HTR-8/SVneo (cell line): ENCODE data around the gene GREB1.
A peak's percentile ranks its signal among the peaks of the same experiment; 100 is the strongest.

Source experiments
- DNase-seq: peaks from one replicate; pipeline ENCODE4 v3.0.0; 2011; ENCODE audit warnings: low spot score, mixed read lengths; ENCODE audit not compliant: insufficient read length
- FAIRE-seq: peaks from 2 replicates; lab custom pipeline; 2011; peaks lifted over from hg19 to GRCh38; lab: Jason Lieb, UNC

GREB1 gene

DNA sequence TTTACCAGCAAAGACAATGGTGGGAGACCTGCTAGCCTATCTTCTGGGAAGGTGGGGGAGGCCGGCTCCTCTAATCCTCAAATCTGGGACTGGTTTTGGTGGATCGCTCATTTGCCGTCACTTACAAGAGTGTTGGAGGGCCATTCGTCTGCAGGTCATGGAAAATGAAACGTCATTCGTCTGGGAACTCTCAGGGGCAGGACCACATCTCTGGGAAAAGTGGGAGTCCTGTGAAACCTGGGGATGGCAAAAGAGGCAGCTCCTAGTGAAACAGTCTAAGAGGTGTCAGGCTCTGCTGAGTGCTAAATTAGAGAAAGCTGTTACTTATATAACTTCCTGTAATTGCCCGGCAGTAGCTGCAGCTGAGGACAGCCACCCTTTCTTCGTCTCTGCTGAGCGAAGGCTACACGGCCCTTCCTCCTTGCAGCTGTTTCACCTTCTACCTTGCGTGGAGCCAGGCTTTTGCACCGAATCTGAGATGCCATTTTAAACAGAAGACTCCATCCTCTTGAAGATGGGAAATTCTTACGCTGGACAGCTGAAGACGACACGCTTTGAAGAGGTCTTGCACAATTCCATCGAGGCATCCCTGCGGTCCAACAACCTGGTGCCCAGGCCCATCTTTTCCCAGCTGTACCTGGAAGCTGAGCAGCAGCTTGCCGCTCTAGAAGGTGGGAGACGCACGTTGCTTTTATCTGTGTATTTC is 22.4 kb downstream of the GREB1 start:
- DNase-seq (no peak), FAIRE-seq (no peak)

DNA sequence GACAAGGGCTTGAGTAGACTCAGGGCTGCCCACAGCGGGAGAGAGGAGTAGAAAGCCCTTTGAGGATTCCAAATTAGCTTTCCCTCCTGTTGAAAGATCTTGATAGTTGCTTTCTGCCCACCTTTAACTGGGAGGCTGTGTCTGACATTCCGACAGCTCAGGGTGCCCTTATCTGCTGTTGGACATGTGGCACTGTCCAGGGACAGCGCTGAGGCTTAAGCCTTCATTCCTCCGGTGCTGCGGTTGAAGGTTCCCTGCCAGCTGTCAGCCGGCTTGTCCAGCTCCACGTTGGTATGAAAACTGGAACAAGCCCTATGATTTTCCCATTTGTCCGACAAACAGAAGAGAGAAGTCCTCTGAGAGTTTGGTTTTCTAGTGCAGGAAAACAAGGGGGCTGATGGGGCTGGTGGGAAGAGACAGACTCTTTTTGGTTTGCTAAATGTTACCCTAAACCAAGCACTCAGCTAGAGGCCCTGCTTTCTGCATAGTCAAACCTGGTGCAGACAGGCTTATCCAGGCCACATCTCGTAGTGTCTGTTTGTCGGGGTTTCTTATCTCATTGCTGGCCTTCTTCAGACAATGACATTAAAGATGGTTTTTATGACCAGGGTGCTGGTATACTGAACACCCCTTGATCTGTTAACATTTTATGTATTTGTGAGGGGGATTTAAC is 24.5 kb downstream of the GREB1 start:
- FAIRE-seq (no peak), DNase-seq (no peak)

DNA sequence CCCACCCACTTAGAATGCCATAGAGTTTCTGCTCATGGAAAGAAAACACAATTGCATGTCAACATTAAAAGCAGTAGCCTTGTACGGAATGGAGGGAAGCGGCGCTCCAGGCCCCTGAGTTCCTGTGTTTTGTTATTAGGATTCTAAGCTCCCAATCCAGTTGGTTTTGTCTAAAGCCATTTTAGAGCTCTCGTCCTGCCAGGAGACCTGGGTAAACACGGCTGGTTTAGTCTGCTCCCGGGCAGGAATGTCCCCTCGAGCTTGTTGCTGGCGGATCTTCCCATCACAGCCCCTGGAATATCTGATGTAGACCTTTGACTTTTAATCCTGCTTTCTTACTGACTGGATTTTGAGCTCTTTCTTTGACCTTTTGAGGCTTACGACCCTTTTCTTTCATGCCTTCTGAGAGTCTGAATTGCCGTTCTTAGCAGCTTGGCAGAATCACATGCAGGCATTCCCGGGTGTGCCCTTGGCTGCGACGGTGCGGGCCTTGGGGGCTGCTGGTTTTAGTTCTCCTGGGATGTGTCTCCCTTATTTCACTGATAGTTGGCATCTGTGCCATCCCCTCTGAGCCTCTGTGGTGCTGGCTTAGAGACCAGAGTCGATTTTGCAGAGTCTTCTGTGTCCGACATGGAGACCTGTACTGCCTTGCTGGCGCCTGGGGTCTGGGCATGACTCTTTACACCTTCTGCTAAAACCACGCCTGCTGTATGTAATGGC is 25.4 kb downstream of the GREB1 start:
- DNase-seq (no peak), FAIRE-seq (no peak)

DNA sequence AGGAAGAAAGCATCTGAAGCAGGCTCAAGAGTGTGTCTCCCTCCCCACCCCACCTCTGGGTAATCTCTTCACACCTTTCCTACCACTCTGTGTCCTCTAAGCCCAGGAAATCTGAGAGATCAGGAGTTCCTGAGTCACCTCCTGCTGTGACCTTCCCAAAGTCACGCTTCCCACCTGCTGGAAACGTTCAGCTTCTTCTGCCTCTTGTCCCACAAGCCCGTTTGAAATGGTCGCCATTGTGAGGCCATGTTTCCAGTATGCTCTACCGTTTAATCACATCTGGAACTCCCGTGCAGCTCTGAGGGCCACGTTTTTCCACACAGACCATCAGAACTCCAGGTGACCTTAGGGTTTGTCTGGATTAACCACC is 25.9 kb downstream of the GREB1 start:
- DNase-seq (no peak), FAIRE-seq (no peak)

DNA sequence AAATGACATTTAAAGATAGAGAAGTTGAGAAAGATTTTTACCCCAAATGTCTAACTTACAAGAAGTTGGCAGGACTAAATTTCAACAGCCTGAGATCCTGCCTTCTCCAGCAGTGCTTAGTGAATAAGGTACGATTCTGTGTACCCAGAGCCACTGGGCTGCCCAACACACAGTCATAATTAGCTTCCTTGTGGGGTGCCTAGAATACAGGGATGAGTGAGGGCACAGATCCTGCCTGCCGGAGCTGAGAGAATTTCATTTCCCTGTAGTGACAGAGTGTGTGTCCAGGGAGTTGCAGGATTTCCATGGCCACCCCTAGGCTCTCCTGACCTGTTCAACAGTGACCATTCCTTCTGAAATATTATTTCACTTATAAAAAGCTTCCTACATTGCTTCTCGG is 27.0 kb downstream of the GREB1 start:
- DNase-seq, result no peak
- FAIRE-seq, result no peak

DNA sequence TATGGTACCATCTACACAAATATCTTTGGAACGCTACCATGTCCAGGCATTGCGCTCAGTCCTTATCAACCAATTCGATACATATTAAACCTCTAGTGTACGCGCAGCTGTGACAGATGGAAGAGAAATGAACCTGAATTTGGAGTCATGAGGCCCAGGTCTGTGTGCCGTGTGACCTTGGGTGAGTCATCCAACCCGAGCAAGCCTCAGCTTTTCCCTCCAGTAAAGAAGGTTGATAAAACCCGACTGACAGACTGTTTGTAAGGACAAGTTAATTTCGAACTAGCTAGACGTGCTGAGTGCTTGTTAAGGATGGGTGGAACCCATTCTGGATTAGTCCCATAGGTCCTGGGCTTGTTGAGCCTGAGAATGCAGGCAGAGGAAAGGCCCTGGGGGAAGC is 28.2 kb downstream of the GREB1 start:
- FAIRE-seq (no peak), DNase-seq (no peak)

DNA sequence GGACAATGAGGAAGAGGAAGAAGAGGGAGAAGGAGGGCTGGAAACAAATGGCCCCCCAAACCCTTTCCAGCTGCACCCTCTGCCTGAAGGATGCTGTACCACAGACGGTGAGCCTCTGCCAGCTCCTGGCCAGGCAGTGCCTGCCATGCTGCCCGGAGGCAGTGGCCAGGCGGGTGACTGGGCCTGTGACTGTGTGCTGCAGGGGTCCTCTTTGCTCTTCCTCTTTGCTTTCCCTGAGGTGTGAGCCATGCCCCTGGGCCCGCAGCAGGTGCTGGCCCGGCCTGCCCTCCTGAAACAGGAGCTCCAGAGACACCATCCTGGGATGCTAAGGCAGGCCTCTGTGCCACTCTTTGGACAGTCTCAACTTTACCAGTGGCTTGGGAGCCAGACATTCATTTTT is 28.6 kb downstream of the GREB1 start:
- no peak for FAIRE-seq

DNA sequence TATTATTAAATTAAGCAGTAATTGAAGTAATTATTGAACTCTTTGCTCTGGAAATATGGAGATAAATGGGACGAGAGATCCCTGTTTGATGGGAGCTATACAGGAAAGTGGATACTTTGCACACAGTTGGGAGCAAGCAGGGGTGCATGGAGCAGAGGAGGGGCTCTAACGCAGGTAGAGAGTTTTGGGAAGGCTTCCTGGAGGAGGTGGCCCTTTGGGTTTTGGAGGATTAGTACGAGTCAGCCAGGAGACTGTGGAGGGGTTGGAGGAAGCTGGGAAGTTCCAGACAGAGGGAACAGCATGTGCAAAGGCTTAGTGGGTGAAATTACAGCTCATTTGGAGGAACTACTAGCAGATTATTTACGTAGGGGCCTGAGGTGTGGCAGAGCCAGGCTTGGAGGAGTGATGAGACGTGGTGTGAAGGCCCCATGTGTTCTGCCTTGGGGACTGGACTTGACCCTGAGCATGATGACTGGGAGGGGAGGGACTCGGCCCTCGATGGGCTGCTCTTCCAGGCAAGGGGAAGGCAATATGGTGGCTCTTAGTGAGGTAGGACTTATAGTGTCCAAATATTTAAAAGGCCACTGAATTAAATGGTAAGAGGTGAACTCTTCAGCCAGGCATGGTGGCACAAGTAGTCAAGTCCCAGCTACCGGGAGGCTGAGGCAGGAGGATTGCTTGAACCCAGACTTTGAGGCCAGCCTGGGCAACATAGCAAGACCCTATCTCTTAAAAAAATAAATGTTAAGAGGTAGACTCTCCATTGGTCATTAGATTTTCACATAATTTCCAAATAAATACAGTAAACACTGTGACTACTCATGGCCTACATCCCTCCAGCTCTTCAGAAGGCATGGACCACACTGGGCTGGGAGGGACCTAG is 30.2 kb downstream of the GREB1 start:
- FAIRE-seq, result no peak

More for the DNA sequence above, 28.6 kb downstream of the GREB1 start:
- DNase-seq, result no peak

DNA sequence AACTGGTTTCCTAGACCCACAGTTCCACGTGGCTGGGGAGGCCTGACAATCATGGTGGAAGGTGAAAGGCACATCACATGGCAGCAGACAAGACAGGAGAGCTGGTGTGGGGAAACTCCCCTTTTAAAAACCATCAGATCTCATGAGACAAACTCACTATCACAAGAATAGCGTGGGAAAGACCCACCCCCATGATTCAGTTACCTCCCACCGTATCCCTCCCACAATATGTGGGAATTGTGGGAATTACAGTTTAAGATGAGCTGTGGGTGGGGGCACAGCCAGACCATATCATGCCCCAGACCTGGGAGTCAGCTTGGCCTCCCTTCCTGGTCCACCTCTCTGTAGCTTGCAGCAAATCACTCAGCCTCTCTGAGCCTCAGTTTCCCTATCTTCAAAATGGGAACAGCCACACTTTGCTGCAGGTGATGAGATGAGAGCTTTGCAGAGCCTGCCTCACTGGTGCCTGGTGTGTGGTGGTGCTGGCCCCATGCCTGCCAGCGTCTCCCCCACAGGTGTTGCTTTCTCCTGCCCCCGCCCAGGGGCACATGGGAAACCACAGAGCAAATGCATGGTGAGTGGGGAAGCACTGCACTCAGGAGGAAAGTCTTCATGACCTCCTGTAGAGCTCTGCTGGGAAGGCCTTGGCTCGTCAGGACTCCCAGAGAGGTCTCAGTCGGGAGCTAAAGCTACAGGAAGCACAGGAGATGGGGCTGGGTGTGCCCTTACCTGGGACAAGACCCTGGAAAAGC is 31.1 kb downstream of the GREB1 start:
- FAIRE-seq, result no peak
- no peak for DNase-seq

More for the DNA sequence above, 30.2 kb downstream of the GREB1 start:
- DNase-seq, result no peak

DNA sequence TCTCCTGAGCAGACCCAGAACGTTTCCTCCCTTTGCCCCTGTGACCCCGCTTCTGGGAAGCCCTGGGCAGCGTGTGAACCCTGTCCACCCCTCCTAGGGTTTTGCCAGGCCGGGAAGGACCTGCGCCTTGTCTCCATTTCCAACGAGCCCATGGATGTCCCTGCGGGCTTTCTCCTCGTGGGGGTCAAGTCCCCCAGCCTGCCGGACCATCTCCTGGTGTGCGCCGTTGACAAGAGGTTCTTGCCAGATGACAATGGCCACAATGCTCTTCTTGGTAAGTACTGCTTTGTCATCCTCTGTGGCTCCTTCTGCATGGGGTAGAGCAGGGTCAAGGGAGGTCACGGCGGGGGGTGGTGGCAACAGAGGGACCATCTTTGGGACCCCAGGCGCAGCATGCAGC is 32.5 kb downstream of the GREB1 start:
- FAIRE-seq (no peak), DNase-seq (no peak)

DNA sequence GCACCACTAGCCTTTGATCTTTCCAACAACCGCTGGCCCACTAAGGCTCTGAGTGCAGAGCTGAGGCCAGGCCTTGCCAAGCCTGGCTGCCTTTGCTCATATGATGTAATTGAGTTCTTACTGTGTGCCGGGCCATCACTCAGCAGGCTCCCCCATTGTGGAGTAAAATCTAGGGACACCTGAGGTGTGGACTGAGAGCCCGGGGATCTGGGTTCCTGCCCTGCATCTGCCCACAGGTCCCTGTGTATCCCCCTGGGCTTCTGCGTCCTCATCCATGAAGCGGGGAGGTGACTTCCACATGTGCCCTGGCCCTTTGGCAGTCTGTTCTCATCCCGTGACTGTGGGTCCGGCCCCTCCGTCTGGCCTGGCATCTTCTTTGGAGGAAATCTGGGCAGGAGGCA is 33.8 kb downstream of the GREB1 start:
- FAIRE-seq (no peak), DNase-seq (no peak)

DNA sequence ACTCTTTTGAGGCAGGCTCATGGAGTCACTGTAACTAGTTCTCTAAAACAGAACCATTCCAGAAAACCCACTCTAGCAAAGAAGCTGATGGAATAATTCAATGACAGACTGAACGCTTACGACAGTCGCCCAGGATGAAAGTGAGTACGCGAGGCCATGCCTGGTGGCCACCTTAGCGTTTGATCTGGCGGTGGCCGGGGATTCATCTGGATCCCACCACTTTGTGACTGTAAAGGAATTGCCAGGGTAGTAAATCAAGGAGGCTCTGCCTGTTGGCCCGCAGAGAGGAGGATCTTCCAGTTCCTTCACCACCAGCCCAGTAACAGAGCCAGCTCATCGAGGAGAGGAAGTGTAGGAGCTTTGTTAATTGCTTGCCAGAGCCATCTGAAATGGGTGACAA is 34.6 kb downstream of the GREB1 start:
- FAIRE-seq (no peak), DNase-seq (no peak)

DNA sequence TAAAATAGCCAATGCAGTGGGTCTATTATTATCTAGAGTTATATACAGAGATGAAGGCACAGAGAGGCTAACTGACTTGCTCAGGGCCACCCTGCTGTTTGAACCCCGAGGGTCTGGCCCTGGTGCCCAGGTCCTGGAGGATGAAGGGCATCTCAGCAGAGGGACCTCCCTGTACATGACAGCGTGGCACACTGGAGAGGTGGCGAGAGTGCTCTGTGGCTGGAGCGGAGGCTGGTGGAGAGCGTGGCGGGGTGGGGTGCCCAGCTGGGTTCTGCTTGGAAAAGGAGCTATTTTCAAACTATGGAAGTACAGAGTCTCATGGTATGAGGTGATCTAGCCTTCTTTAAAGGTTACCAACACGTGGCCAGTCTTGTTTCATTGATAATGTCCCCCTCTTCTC is 35.8 kb downstream of the GREB1 start:
- DNase-seq, result no peak
- FAIRE-seq, result no peak

DNA sequence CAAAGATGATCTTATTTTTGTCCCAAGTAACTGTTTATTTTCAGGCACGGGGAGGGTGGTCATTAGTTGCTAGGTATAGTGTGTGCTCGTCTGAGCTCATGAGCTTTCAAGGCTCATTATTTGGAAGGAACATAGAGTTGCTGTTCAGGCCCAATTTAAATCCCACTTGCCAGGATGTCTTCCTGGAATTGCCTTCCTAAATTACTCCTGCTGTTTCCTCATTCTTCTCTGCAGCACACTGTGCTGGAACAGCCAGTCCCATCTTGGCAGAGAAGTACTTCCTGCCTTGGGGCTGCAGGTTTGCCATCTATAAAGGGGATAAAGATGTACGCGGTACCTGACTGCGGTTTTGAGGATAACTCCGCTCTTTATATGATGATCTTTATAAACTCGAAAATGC is 37.3 kb downstream of the GREB1 start:
- FAIRE-seq, result no peak
- no peak for DNase-seq

DNA sequence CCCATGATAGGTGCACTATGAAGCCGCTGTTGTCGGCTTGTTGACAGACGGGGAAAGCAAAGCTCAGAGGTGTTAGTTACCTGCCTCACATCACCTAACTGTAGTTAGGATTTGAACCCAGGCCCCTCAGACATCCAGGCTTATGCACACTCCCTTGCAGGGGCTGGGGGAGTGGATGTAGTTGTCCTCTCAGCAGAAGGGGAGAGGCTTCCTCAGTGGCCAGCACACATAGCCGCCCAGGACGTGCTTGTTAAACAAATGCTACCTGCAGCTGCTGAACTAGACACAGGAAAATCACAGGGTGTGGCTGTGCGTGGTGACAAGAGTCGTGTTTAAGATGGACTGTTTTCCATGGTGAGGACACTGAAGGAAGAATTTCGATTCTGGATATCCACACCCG is 39.2 kb downstream of the GREB1 start:
- DNase-seq (no peak), FAIRE-seq (no peak)

DNA sequence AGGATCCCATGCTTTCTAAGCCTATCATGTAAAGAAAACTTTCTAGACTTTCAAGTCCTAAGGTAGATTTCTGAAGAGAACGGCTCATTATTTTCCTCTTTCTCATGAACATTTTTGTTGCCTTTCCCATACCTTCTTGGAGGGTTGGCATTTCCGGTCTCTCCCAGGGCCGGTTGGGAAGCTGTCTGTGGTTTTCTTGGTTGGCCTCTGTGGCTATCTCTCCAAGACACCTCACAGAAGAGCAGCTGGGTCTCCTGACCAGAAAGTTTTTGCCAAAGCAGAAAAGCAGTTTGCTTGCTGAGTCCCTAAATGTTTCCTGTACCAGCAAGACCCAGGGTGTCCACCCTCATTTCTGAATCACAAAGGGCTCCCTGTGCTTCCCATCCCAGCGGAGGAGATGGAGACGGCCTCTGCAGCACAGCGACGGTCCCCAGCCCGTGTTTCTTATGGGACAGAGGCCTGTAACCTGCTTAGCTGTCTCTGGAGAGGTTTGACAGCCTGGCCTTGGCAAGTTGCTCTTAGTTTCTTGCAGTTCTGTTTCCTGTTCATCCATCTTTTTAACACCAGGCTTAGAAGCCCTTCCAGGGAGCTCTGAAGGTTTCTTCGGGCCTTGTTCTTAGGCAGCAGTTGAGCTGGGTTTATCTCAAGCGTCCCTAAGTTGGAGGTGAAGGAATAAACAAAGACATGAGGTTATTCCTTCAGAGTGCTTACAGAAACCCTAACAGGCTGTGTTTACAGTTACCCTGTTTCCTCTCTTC is 39.8 kb downstream of the GREB1 start:
- DNase-seq (peak; percentile 74), FAIRE-seq (no peak)

DNA sequence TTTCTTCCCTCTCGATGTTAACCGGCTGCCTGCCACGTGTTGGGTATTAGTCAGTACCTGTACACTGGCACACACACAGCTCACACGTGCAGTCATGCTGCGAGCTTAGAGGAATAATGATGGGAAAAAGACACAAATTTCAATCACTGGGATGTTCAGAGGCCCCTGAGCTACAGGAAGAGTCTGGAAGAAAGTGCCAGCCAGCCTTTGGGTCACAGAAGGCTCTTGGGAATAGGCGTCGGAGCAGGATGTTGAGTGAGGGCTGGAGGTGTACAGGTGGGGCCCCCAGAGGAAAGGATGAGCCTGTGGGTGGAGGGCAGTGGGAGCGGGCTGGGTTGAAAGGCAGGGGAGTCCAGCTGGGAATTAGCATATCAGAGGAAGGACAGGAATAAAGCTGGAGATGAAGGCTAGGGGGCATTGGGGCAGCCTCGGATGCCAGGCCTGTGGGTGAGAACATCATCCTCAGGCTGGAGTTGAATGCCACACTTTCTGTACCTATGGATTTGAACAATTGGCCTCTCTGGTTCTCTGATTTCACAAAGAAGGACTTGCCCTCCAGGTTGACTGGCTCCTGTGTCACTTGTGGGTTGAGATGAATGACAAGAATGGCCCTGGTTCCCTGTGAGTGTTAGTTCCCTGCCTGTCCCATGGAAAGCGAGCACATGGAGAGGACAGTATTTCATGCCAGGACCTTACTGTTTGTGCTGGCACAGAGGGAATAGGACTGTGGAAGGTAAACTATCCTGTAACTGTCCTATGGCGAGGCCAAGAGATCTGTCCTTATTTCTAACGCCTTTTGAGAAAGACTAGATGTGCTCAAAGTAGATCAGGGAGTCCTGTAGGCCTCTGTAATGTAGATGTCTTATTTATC is 40.6 kb downstream of the GREB1 start:
- FAIRE-seq (no peak), DNase-seq (no peak)

DNA sequence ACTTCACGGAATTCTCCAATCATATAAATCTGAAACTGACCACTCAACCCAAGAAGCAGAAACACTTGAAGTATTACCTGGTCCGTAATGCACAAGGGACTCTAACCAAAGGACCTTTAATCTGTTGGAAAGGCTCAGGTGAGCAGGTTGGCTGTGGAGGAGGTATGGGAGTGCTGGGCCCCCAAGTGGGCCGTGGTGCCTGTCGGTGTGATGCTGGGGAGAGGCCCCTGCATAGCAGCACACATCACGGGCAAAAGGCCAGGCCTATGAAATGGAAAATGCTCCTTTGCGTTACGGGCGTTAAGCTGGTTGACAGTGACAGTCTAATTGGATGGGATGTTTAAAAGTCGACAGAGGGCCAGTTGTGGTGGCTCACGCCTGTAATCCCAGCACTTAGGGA is 42.6 kb downstream of the GREB1 start:
- DNase-seq (no peak), FAIRE-seq (no peak)
